ENCODE measurements around the gene NAV3.

GRCh38 chr12:78210894-78211302, 380.2 kb downstream of the NAV3 start:
- TF ChIP-seq, protein P1, sequence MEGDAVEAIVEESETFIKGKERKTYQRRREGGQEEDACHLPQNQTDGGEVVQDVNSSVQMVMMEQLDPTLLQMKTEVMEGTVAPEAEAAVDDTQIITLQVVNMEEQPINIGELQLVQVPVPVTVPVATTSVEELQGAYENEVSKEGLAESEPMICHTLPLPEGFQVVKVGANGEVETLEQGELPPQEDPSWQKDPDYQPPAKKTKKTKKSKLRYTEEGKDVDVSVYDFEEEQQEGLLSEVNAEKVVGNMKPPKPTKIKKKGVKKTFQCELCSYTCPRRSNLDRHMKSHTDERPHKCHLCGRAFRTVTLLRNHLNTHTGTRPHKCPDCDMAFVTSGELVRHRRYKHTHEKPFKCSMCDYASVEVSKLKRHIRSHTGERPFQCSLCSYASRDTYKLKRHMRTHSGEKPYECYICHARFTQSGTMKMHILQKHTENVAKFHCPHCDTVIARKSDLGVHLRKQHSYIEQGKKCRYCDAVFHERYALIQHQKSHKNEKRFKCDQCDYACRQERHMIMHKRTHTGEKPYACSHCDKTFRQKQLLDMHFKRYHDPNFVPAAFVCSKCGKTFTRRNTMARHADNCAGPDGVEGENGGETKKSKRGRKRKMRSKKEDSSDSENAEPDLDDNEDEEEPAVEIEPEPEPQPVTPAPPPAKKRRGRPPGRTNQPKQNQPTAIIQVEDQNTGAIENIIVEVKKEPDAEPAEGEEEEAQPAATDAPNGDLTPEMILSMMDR (IDR thresholded peaks at IDR 0.05): no peak
- no peak for TF ChIP-seq POLR2A (IDR thresholded peaks at IDR 0.05)
